NK-92 (cell line): Measurements from ENCODE around the gene CHSY3.

Experiments
- DNase-seq: peaks from one replicate; lab custom pipeline; 2025; ENCODE audit not compliant: unreplicated experiment; lab: John Stamatoyannopoulos, UW

Gene CHSY3

GRCh38 chr5:130021876-130022275, 117.6 kb downstream of the CHSY3 start:
- no peak for DNase-seq

- DNase-seq: no peak
These were observed 119.3 kb downstream of the CHSY3 start for GRCh38 chr5:130023604-130024003.

GRCh38 chr5:130024006-130024405, 119.7 kb downstream of the CHSY3 start:
- DNase-seq: no peak

GRCh38 chr5:130025511-130025910, 121.2 kb downstream of the CHSY3 start:
- no peak for DNase-seq

- DNase-seq: no peak
These were observed 128.5 kb downstream of the CHSY3 start for GRCh38 chr5:130032807-130033206.

GRCh38 chr5:130034566-130035210, 130.4 kb downstream of the CHSY3 start:
- no peak for DNase-seq

GRCh38 chr5:130035388-130035787, 131.1 kb downstream of the CHSY3 start:
- DNase-seq: no peak

- DNase-seq: no peak
These were observed 133.6 kb downstream of the CHSY3 start for GRCh38 chr5:130037905-130038304.

- DNase-seq: no peak
These were observed 139.6 kb downstream of the CHSY3 start for GRCh38 chr5:130043834-130044233.

- DNase-seq: no peak
These were observed 141.1 kb downstream of the CHSY3 start for GRCh38 chr5:130045334-130045733.

- DNase-seq: no peak
These were observed 146.3 kb downstream of the CHSY3 start for GRCh38 chr5:130050585-130050984.

- DNase-seq: no peak
These were observed 148.5 kb downstream of the CHSY3 start for GRCh38 chr5:130052752-130053151.

GRCh38 chr5:130055572-130055971, 151.3 kb downstream of the CHSY3 start:
- DNase-seq: no peak

GRCh38 chr5:130061746-130062145, 157.5 kb downstream of the CHSY3 start:
- no peak for DNase-seq

- no peak for DNase-seq
These were observed 159.3 kb downstream of the CHSY3 start for GRCh38 chr5:130063603-130064002.

GRCh38 chr5:130064484-130064883, 160.2 kb downstream of the CHSY3 start:
- no peak for DNase-seq

- no peak for DNase-seq
These were observed 161.4 kb downstream of the CHSY3 start for GRCh38 chr5:130065617-130066016.

GRCh38 chr5:130066644-130067043, 162.4 kb downstream of the CHSY3 start:
- no peak for DNase-seq

GRCh38 chr5:130067364-130067763, 163.1 kb downstream of the CHSY3 start:
- DNase-seq: no peak

- no peak for DNase-seq
These were observed 163.8 kb downstream of the CHSY3 start for GRCh38 chr5:130068101-130068500.

GRCh38 chr5:130068988-130069387, 164.7 kb downstream of the CHSY3 start:
- DNase-seq: no peak

GRCh38 chr5:130074820-130075219, 170.6 kb downstream of the CHSY3 start:
- DNase-seq: no peak

GRCh38 chr5:130077007-130077406, 172.7 kb downstream of the CHSY3 start:
- DNase-seq: no peak
